Astrocyte of the spinal cord (primary cell): ENCODE data around the gene SHC3.

Experiments
- DNase-seq: peaks from one replicate; pipeline ENCODE4 v3.0.0; 2011; ENCODE audit warnings: low read depth, low spot score
- H3K4me3 ChIP-seq: 2 replicates; pipeline ENCODE4 v1.5.1; 2011; ENCODE audit warnings: low read depth, mild to moderate bottlenecking, low read length, moderate library complexity
- in situ Hi-C: cut with HindIII; loops from 2 replicates; pipeline ENCODE4 v1.10.0; 2017; ENCODE audit warnings: low sequenced_read_pairs
- TF ChIP-seq, protein P1 (sequence below): IDR thresholded peaks from 2 replicates; pipeline ENCODE4 v1.5.1; 2012; ENCODE audit warnings: low read depth, mild to moderate bottlenecking, low read length, inconsistent platforms

The SHC3 gene

GRCh38 chr9:88995200-88995577, 183.4 kb downstream of the SHC3 start:
- in situ Hi-C loops = no loop called here
- TF ChIP-seq, protein P1, sequence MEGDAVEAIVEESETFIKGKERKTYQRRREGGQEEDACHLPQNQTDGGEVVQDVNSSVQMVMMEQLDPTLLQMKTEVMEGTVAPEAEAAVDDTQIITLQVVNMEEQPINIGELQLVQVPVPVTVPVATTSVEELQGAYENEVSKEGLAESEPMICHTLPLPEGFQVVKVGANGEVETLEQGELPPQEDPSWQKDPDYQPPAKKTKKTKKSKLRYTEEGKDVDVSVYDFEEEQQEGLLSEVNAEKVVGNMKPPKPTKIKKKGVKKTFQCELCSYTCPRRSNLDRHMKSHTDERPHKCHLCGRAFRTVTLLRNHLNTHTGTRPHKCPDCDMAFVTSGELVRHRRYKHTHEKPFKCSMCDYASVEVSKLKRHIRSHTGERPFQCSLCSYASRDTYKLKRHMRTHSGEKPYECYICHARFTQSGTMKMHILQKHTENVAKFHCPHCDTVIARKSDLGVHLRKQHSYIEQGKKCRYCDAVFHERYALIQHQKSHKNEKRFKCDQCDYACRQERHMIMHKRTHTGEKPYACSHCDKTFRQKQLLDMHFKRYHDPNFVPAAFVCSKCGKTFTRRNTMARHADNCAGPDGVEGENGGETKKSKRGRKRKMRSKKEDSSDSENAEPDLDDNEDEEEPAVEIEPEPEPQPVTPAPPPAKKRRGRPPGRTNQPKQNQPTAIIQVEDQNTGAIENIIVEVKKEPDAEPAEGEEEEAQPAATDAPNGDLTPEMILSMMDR = no peak
- no peak for DNase-seq
- peak overlapping the region; percentile 65 for H3K4me3 ChIP-seq

- no peak for DNase-seq
- in situ Hi-C loops = no loop called here
- H3K4me3 ChIP-seq = peak overlapping the region; percentile 65
- TF ChIP-seq, protein P1 = no peak
Observed at GRCh38 chr9:88994469-88995199, 184.0 kb downstream of the SHC3 start.

DNA sequence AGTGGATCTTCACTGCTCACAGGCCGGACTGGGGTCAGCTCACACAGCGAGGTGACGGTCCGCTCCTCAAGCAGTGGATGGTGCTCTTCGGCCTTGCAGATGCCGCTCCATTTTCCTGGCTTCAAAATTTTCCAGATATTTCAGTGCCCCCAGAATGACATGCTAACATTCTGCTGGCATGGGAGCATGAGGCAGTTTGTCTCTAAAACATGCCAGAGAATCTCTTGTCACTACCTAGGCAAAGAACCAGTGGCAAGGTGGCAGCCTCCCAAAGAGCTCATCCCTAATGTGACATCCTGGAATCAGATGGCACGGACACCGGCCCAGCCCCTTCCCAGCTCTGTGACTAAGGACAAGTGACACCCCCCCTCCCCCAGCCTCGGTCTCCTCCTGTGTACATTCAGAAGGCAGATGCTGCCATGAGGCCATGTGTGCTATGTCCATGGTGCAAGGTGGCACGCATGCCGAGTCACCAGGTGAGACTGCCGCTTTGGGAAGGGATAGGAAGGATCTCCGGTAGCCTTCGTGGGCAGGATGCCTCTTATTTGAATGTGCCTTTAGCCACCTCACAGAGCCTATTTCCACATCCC, 184.7 kb downstream of the SHC3 start:
- in situ Hi-C loops = no loop called here
- TF ChIP-seq, protein P1 = no peak
- DNase-seq = no peak
- peak overlapping the region; percentile 65 for H3K4me3 ChIP-seq

DNA sequence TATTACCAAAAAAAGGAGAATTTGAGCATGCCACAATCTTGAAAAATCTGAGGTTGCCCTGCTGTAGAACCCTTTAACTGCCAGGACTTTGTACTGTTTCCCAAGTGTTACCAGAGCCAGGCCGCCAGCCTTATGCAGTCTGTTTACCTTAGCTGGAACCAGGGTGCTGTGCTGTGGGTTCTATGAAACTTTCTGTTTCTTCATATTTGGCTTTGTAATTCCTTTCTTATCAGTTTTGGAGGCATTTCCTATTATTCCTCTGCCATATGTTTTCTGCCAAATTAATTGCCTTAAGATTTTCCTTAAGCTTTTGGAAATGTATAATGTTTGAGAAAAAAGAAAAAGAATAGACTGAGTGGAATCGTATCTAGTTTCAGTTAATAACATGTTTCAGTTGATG, 185.3 kb downstream of the SHC3 start:
- no peak for DNase-seq
- H3K4me3 ChIP-seq = peak overlapping the region; percentile 65
- in situ Hi-C loops = no loop called here
- TF ChIP-seq, protein P1 = no peak

- in situ Hi-C loops = no loop called here
- TF ChIP-seq, protein P1 = no peak
- DNase-seq = no peak
- H3K4me3 ChIP-seq = peak overlapping the region; percentile 65
Observed at GRCh38 chr9:88992556-88992955, 186.1 kb downstream of the SHC3 start.

DNA sequence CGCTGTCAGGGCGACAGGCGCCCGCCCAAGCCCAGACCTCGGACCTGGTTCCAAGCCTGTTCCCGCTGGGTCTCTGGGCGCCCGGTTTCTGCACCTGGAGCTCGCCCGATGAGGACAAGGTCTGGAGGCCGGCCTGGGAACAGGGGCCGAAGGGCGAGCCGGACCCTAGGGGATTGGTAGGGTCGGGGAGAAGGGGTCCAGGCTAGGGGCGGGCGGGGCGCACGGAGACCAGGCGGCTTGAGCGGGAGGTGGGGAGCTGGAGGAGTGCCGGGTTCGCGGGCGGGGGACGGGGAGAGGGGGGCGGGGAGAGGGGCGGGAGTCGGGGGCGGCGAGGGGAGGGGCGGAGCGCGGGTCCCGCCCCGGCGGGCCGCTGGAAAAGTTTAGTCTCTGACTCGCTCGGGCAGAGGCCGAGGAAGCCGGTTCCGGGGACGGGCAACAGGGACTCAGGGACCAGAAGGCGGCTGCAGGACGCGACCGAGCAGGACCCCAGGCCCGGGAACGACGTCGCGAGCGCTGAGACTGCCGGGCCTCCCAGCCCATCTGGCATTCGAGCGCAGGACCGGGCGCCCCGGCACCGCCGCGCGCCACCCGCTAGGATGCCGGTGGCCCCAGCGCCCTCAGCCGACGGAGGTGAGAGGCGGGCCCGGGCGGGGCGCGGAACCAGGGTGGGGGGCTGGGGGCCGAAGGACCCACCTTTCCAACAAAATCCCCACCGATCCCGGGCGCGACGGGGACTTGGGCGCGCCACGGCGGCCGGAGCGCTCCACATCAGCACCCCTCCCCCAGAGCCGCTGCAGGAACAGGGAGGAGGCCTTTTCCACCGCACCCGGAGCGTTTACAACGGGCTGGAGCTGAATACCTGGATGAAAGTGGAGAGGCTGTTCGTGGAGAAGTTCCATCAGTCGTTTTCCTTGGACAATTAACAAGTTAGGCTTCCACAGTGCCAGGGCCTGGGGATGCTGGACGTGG, 187.3 kb downstream of the SHC3 start, which contains the start of gene S1PR3:
TSS of gene S1PR3 (plus strand) at position 403 of the 969 bp plus-strand sequence. CDS start 9,733 bp downstream, outside the sequence.
- DNase-seq = peak; percentile 46
- TF ChIP-seq, protein P1 = no peak
- H3K4me3 ChIP-seq = peak within 1 kb of the TSS; percentile 65
- in situ Hi-C loops = no loop called here
